Caco-2 (cell line): Measurements from ENCODE around the gene LILRB1. TPM values are rescaled to one million over a fixed set of nuclear protein-coding genes. Genes with fewer than 3 reads are reported as not detected.
"Not testable (repeated sequence)": the region's sequence is repeated elsewhere in the genome, so short reads cannot be mapped to it uniquely, and the experiment has no call there.

Source experiments
- BruUV-seq: library from RNA; stranded (reverse); fragments of 400-500 nt; replicated peaks from 2 replicates; lab custom pipeline; 2021; lab: Mats Ljungman, UMichigan
- CTCF ChIA-PET: fragments of 300-600 bp; sonication (Branson Sonifier 250); formaldehyde crosslinking; loops from one replicate; lab custom pipeline; 2022; ENCODE audit warnings: antibody characterized with exemption; lab: Charles Lee
- POLR2A ChIA-PET: fragments of 300-600 bp; sonication (Branson Sonifier 250); formaldehyde crosslinking; loops from one replicate; lab custom pipeline; 2022; ENCODE audit warnings: antibody characterized with exemption; lab: Charles Lee
- DNase-seq, 2 experiments: peaks; one replicate each; pipeline versions ENCODE4 v3.0.0 to v3.0.0-alpha.2; 2020 to 2022
- H3K27me3 ChIP-seq: replicated peaks from 2 replicates; pipeline ENCODE4 v1.6.0; 2011; ENCODE audit warnings: low read length; ENCODE audit not compliant: control insufficient read depth, insufficient read depth
- H3K36me3 ChIP-seq: 2 replicates; pipeline ENCODE4 v1.5.1; 2011; ENCODE audit warnings: low read length; ENCODE audit not compliant: control insufficient read depth, insufficient read depth
- H3K4me1 ChIP-seq: fragments of 250-450 bp; sonication (Bioruptor Pico); 2 replicates; pipeline ENCODE4 v1.5.1; 2020; ENCODE audit warnings: mild to moderate bottlenecking
- H3K4me3 ChIP-seq: 2 replicates; pipeline ENCODE4 v1.5.1; 2011; ENCODE audit warnings: low read depth, mild to moderate bottlenecking, control low read depth, low read length
- H3K9me3 ChIP-seq: fragments of 250-450 bp; sonication (Bioruptor Pico); 2 replicates; pipeline ENCODE4 v1.5.1; 2020; ENCODE audit warnings: mild to moderate bottlenecking, moderate library complexity
- H3K27ac Mint-ChIP-seq: one replicate; pipeline ENCODE4 v1.8.0; 2022; ENCODE audit warnings: mixed read lengths; ENCODE audit not compliant: unreplicated experiment
- H3K27me3 Mint-ChIP-seq: one replicate; pipeline ENCODE4 v1.8.0; 2022; ENCODE audit warnings: mixed read lengths; ENCODE audit not compliant: insufficient read depth, unreplicated experiment
- H3K36me3 Mint-ChIP-seq: one replicate; pipeline ENCODE4 v1.8.0; 2022; ENCODE audit warnings: mild to moderate bottlenecking, mixed read lengths; ENCODE audit not compliant: insufficient read depth, unreplicated experiment
- H3K4me1 Mint-ChIP-seq: one replicate; pipeline ENCODE4 v1.8.0; 2022; ENCODE audit warnings: low read depth, mixed read lengths; ENCODE audit not compliant: unreplicated experiment
- H3K4me3 Mint-ChIP-seq: one replicate; pipeline ENCODE4 v1.8.0; 2022; ENCODE audit warnings: mild to moderate bottlenecking, moderate library complexity, mixed read lengths; ENCODE audit not compliant: unreplicated experiment
- H3K9me3 Mint-ChIP-seq: one replicate; pipeline ENCODE4 v1.8.0; 2022; ENCODE audit warnings: mixed read lengths; ENCODE audit not compliant: unreplicated experiment
- intact Hi-C: fragments of 100-400 bp; cut with micrococcal nuclease; formaldehyde crosslinking; loops from one replicate; pipeline ENCODE4 v1.10.0; 2022; ENCODE audit not compliant: unreplicated experiment
- total RNA-seq: library from RNA; stranded (reverse); gene quantifications from 2 replicates; pipeline ENCODE4 v1.2.3, GENCODE V29; 2022
- TF ChIP-seq, protein P1 (sequence below), 2 experiments: fragments of 200-600 bp in 1 of 2; IDR thresholded peaks; 1 replicate in 1 of 2; 2 replicates in 1 of 2; pipeline versions ENCODE4 v1.5.1 to v1.8.0; 2011 to 2022; ENCODE audit warnings: antibody characterized with exemption in 1 of 2, control low read depth in 1 of 2, inconsistent platforms in 1 of 2, low read depth in 1 of 2, low read length in 1 of 2, mild to moderate bottlenecking in 1 of 2, moderate library complexity in 1 of 2; ENCODE audit not compliant: insufficient read depth in 1 of 2, severe bottlenecking in 1 of 2, unreplicated experiment in 1 of 2

LILRB1 gene
- total RNA-seq, 1 experiment from 2014 or later: not detected

- no peak overlapping the region for H3K4me3 Mint-ChIP-seq
- no TSS peak for BruUV-seq
- H3K9me3 Mint-ChIP-seq: peaks cover 10% of the 10 kb centered on the region
- DNase-seq: no peak
- intact Hi-C loops: loop anchor here (2.0 kb wide), 1 partner anchor 196 kb away; no protein-coding TSS in a partner anchor
- peaks cover 9% of the 10 kb centered on the region for H3K9me3 ChIP-seq
- no peak overlapping the region for H3K4me3 ChIP-seq
- H3K36me3 Mint-ChIP-seq: peaks cover 5% of the 10 kb centered on the region
- no peaks in the 10 kb centered on the region for H3K27me3 Mint-ChIP-seq
- H3K27ac Mint-ChIP-seq: no peak overlapping the region
- TF ChIP-seq, protein P1, sequence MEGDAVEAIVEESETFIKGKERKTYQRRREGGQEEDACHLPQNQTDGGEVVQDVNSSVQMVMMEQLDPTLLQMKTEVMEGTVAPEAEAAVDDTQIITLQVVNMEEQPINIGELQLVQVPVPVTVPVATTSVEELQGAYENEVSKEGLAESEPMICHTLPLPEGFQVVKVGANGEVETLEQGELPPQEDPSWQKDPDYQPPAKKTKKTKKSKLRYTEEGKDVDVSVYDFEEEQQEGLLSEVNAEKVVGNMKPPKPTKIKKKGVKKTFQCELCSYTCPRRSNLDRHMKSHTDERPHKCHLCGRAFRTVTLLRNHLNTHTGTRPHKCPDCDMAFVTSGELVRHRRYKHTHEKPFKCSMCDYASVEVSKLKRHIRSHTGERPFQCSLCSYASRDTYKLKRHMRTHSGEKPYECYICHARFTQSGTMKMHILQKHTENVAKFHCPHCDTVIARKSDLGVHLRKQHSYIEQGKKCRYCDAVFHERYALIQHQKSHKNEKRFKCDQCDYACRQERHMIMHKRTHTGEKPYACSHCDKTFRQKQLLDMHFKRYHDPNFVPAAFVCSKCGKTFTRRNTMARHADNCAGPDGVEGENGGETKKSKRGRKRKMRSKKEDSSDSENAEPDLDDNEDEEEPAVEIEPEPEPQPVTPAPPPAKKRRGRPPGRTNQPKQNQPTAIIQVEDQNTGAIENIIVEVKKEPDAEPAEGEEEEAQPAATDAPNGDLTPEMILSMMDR (IDR thresholded peaks at IDR 0.05; ENCODE audit: insufficient read depth in 1 of 2, low read depth in 1 of 2, low read length in 1 of 2, severe bottlenecking in 1 of 2, unreplicated experiment in 1 of 2): no peak
- ChIA-PET CTCF (no interaction called here), POLR2A (no interaction called here)
- H3K4me1 Mint-ChIP-seq: no peaks in the 10 kb centered on the region
- H3K4me1 ChIP-seq: no peaks in the 10 kb centered on the region
- no peaks in the 10 kb centered on the region for H3K27me3 ChIP-seq
- no peaks in the 10 kb centered on the region for H3K36me3 ChIP-seq
Measured at GRCh38 chr19:54677217-54677616, 46.9 kb downstream of the LILRB1 start.

- H3K27me3 ChIP-seq, H3K27ac Mint-ChIP-seq, H3K27me3 Mint-ChIP-seq, H3K9me3 ChIP-seq, H3K36me3 ChIP-seq, H3K9me3 Mint-ChIP-seq, POLR2A ChIA-PET, CTCF ChIA-PET, H3K4me1 Mint-ChIP-seq, DNase-seq, H3K4me1 ChIP-seq, intact Hi-C loops, H3K36me3 Mint-ChIP-seq, H3K4me3 Mint-ChIP-seq, H3K4me3 ChIP-seq, BruUV-seq: not testable (repeated sequence)
Measured at GRCh38 chr19:54681596-54681995, 51.3 kb downstream of the LILRB1 start.

- intact Hi-C loops: no loop called here
- ChIA-PET CTCF (no interaction called here), POLR2A (no interaction called here)
- H3K9me3 Mint-ChIP-seq: peaks cover 10% of the 10 kb centered on the region
- no peak overlapping the region for H3K4me3 Mint-ChIP-seq
- H3K27me3 Mint-ChIP-seq: peaks cover under 1% of the 10 kb centered on the region
- no peak overlapping the region for H3K27ac Mint-ChIP-seq
- TF ChIP-seq, protein P1 (IDR thresholded peaks at IDR 0.05; ENCODE audit: insufficient read depth in 1 of 2, low read depth in 1 of 2, low read length in 1 of 2, severe bottlenecking in 1 of 2, unreplicated experiment in 1 of 2): no peak
- H3K4me1 Mint-ChIP-seq: no peaks in the 10 kb centered on the region
- peaks cover 9% of the 10 kb centered on the region for H3K9me3 ChIP-seq
- H3K4me3 ChIP-seq: no peak overlapping the region
- no peaks in the 10 kb centered on the region for H3K36me3 ChIP-seq
- H3K4me1 ChIP-seq: no peaks in the 10 kb centered on the region
- H3K36me3 Mint-ChIP-seq: peaks cover 5% of the 10 kb centered on the region
- no TSS peak for BruUV-seq
- no peak for DNase-seq
- no peaks in the 10 kb centered on the region for H3K27me3 ChIP-seq
Measured at GRCh38 chr19:54682306-54682856, 52.1 kb downstream of the LILRB1 start.
